Suprapubic skin (tissue), 4 donors: ENCODE measurements around the gene ACTR10. TPM values are rescaled to one million over a fixed set of nuclear protein-coding genes. Genes with fewer than 3 reads are reported as not detected.

ENCODE experiments used
- DNase-seq, 2 donors: peaks; one replicate each; pipeline ENCODE4 v3.0.0-alpha.2; 2019; ENCODE audit warnings: low spot score in 2 of 2
- H3K27ac ChIP-seq: fragments of 200-600 bp; sonication (generic); one replicate; pipeline ENCODE4 v1.5.1; 2019
- H3K27me3 ChIP-seq: fragments of 200-600 bp; sonication (generic); one replicate; pipeline ENCODE4 v1.5.1; 2019
- H3K36me3 ChIP-seq: fragments of 200-600 bp; sonication (generic); one replicate; pipeline ENCODE4 v1.5.1; 2019
- H3K4me1 ChIP-seq: fragments of 200-600 bp; sonication (generic); one replicate; pipeline ENCODE4 v1.5.1; 2019
- H3K4me3 ChIP-seq: fragments of 200-600 bp; sonication (generic); one replicate; pipeline ENCODE4 v1.5.1; 2019; ENCODE audit warnings: mild to moderate bottlenecking
- H3K9me3 ChIP-seq: fragments of 200-600 bp; sonication (generic); one replicate; pipeline ENCODE4 v1.5.1; 2019
- EP300 ChIP-seq: sonication (generic); formaldehyde crosslinking; IDR thresholded peaks from one replicate; pipeline ENCODE4 v1.6.1; 2017; ENCODE audit warnings: antibody characterized with exemption
- POLR2A ChIP-seq, 2 donors: fragments of 450-650 bp; IDR thresholded peaks; one replicate each; pipeline ENCODE4 v1.6.1; 2017; ENCODE audit warnings: antibody characterized with exemption in 2 of 2, mild to moderate bottlenecking in 2 of 2, moderate library complexity in 2 of 2
- POLR2AphosphoS5 ChIP-seq, 3 donors: sonication (generic); formaldehyde crosslinking; IDR thresholded peaks; one replicate each; pipeline ENCODE4 v1.6.1; 2017; ENCODE audit warnings: antibody characterized with exemption in 3 of 3
- WGBS: methylation state at CpG from one replicate; pipeline ENCODE4 v1.1.5; 2018; 5-methylcytosine and 5-hydroxymethylcytosine counted together
- total RNA-seq, 4 donors: library from RNA; depleted of rRNA; stranded (reverse); fragments of >200 nt; gene quantifications; one replicate each; pipeline ENCODE4 v1.1.0, GENCODE V29; 2016
- TF ChIP-seq, protein P1 (sequence below), 2 donors: fragments of 200-600 bp in 1 of 2; fragments of 450-650 bp in 1 of 2; sonication (generic) in 1 of 2; IDR thresholded peaks; one replicate each; pipeline ENCODE4 v1.5.1; 2016 to 2019; ENCODE audit warnings: antibody characterized with exemption in 2 of 2, mild to moderate bottlenecking in 1 of 2, moderate library complexity in 1 of 2

Gene ACTR10
- total RNA-seq, 4 donors from 2014 or later: 39.3 to 66.9 (median 54.8) TPM

DNA sequence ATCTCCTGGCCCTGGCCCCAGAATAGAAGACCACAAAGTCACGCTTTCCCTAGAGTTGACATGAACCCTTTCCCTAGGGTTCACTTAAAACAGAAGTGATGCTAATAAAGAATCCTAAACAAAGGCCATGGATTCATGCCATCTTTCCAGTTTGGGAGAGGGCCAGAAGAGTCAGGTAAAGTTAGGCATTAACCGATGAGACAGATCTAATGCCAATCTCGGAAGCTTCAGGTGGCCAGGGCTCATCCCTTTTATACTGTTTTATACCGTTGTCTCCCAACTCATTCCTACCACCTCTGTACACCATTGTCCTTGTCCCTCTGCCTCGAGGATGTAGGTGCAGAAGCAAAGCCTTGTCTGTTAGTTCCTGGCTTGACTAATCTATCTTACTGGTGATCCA, 22.8 kb upstream of the ACTR10 start:
- no peaks in the 10 kb centered on the region for H3K27me3 ChIP-seq
- 64% methylated on average over 5 of the region's 5 CpGs for WGBS
- DNase-seq: no peak
- no peak overlapping the region for H3K4me3 ChIP-seq
- TF ChIP-seq POLR2A (IDR thresholded peaks at IDR 0.05): no peak
- no peak for TF ChIP-seq POLR2AphosphoS5 (IDR thresholded peaks at IDR 0.05)
- no peak for TF ChIP-seq EP300
- TF ChIP-seq, protein P1, sequence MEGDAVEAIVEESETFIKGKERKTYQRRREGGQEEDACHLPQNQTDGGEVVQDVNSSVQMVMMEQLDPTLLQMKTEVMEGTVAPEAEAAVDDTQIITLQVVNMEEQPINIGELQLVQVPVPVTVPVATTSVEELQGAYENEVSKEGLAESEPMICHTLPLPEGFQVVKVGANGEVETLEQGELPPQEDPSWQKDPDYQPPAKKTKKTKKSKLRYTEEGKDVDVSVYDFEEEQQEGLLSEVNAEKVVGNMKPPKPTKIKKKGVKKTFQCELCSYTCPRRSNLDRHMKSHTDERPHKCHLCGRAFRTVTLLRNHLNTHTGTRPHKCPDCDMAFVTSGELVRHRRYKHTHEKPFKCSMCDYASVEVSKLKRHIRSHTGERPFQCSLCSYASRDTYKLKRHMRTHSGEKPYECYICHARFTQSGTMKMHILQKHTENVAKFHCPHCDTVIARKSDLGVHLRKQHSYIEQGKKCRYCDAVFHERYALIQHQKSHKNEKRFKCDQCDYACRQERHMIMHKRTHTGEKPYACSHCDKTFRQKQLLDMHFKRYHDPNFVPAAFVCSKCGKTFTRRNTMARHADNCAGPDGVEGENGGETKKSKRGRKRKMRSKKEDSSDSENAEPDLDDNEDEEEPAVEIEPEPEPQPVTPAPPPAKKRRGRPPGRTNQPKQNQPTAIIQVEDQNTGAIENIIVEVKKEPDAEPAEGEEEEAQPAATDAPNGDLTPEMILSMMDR (IDR thresholded peaks at IDR 0.05): no peak
- no peak overlapping the region for H3K27ac ChIP-seq
- H3K36me3 ChIP-seq: no peaks in the 10 kb centered on the region
- H3K4me1 ChIP-seq: no peaks in the 10 kb centered on the region
- no peaks in the 10 kb centered on the region for H3K9me3 ChIP-seq

DNA sequence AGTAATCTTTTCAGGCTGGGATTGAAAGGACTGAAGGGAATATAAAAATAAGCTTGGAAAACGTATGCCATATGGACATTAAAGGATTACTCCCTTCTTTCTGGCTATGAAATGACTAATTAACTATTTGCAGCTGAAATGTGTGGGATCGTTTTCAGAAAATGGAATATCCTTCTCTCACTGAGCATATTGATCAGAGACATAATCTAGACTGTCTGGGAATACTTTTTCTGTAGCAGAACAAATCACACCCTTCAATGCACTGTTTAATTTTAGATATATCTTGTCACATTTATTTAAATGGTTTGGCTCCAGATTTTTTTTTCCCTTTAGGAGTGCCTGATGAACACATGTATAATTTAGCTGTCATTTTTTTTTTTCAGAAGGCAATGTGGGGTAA, 10.8 kb upstream of the ACTR10 start:
- Histone ChIP-seq H3K27me3 (no peaks in the 10 kb centered on the region), H3K36me3 (no peaks in the 10 kb centered on the region), H3K27ac (no peak overlapping the region), H3K9me3 (no peaks in the 10 kb centered on the region), H3K4me1 (no peaks in the 10 kb centered on the region), H3K4me3 (no peak overlapping the region)
- 60% methylated on average over 2 of the region's 2 CpGs for WGBS
- no peak for TF ChIP-seq POLR2AphosphoS5 (IDR thresholded peaks at IDR 0.05)
- TF ChIP-seq, protein P1 (IDR thresholded peaks at IDR 0.05): no peak
- TF ChIP-seq POLR2A (IDR thresholded peaks at IDR 0.05): no peak
- no peak for TF ChIP-seq EP300
- DNase-seq: no peak

DNA sequence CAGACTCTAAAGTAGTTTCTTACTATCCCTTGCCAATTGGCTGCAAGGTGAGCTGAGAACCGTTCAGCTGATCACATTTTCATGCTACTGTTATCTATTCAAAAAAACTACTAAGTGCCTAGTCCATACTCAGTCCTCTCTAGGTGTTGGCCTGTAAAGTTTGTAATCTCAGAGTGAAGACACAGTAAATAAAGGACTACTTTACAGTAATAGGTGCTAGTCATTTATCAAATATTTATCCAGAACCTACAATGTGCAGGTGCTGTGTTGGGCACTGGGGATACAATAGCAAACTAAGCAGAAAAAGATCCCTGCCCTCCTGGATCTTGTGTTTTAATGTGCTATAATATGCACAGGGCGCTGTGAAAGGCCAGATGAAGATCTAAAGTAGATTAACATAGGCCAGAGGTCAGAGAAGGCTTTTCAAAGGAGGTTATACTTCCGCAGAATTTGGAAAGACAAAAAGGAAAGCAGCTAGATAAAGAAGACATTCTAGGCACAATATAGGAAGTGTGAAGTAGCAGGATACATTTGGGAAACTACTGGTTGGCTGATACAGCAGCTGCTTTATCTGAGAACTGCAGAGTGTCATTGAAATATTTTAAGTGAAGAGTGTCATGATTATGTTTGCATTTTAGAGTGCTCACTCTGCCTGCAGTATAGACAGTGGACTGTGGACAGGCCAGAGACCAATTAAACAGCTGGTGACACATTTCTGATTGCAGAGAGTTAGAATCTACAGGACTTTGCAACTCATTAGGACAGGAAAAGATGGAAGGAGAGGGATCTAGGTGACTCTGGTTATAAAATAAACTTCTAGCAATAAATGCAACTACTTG, 8.0 kb upstream of the ACTR10 start:
- DNase-seq: no peak
- H3K4me1 ChIP-seq: no peaks in the 10 kb centered on the region
- no peak overlapping the region for H3K27ac ChIP-seq
- H3K36me3 ChIP-seq: no peaks in the 10 kb centered on the region
- 72% methylated on average over 3 of the region's 3 CpGs for WGBS
- TF ChIP-seq EP300: no peak
- TF ChIP-seq, protein P1 (IDR thresholded peaks at IDR 0.05): no peak
- no peak for TF ChIP-seq POLR2AphosphoS5 (IDR thresholded peaks at IDR 0.05)
- no peak for TF ChIP-seq POLR2A (IDR thresholded peaks at IDR 0.05)
- no peak overlapping the region for H3K4me3 ChIP-seq
- no peaks in the 10 kb centered on the region for H3K9me3 ChIP-seq
- no peaks in the 10 kb centered on the region for H3K27me3 ChIP-seq

DNA sequence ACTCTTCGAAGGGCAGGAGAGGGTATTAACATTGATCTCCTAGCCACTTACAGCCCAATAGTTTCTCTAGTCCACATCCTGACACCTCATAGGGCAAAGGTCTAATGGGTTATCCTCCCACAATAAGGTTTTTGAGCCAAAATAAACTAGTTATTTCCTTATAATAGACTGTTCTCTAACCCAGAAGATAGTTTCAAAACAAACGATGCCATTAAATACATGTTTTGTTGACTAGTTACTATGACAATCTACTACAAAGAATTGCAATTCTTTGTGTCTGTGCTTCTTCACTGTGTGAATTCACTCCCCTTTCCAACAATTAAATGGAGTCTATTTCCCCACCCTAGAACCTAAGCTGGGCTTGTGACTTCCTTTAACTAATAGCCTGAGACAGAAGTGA, 6.4 kb upstream of the ACTR10 start:
- Histone ChIP-seq H3K36me3 (no peaks in the 10 kb centered on the region), H3K27ac (no peak overlapping the region), H3K9me3 (no peaks in the 10 kb centered on the region), H3K27me3 (no peaks in the 10 kb centered on the region), H3K4me1 (no peaks in the 10 kb centered on the region), H3K4me3 (no peak overlapping the region)
- no peak for DNase-seq
- 48% methylated on average over 2 of the region's 2 CpGs for WGBS
- TF ChIP-seq POLR2AphosphoS5 (IDR thresholded peaks at IDR 0.05) (no peak), POLR2A (IDR thresholded peaks at IDR 0.05) (no peak), EP300 (no peak)
- TF ChIP-seq, protein P1 (IDR thresholded peaks at IDR 0.05): no peak

DNA sequence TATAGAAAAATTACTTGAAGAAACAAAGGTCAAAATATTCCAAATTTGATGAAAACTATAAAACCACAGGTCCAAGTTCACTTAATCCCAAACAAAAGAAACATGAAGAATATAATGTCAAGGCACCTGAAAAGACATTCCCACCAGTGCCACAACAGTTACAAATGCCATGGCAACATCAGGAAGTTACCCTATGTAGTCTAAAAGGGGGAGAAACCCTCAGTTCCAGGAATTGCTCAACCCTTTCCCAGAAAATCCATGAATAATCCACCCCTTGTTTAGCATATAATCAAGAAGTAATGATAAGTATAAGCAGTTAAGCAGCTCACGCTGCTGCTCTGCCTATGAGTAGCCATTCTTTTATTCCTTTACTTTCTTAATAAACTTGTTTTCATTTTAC, 3.8 kb upstream of the ACTR10 start:
- 82% methylated on average over 1 of the region's 1 CpG for WGBS
- Histone ChIP-seq H3K36me3 (no peaks in the 10 kb centered on the region), H3K4me1 (peaks cover 12% of the 10 kb centered on the region), H3K9me3 (no peaks in the 10 kb centered on the region), H3K4me3 (no peak overlapping the region), H3K27me3 (no peaks in the 10 kb centered on the region), H3K27ac (no peak overlapping the region)
- TF ChIP-seq, protein P1 (IDR thresholded peaks at IDR 0.05): no peak
- TF ChIP-seq POLR2AphosphoS5 (IDR thresholded peaks at IDR 0.05) (no peak), EP300 (no peak), POLR2A (IDR thresholded peaks at IDR 0.05) (no peak)
- DNase-seq: no peak
